Stimulated activated effector memory CD8-positive, alpha-beta T cell treated with anti-CD3 and anti-CD28 coated beads, Interleukin-12 subunit alpha, Interleukin-12 subunit beta, amount 100 ng/mL, for 72 hours (primary cell): Measurements from ENCODE around the gene KDM5C.

Experiments used
- ATAC-seq: fragments of 150-1000 bp; cut with Tn5 transposase; 2 replicates; pipeline ENCODE4 v1.10.0; 2021
- DNase-seq, 2 donors: peaks; one replicate each; pipeline ENCODE4 v3.0.0; 2021 to 2022; ENCODE audit warnings: low spot score in 2 of 2
- H3K27ac Mint-ChIP-seq: one replicate; pipeline ENCODE4 v1.8.0; 2022; ENCODE audit warnings: mild to moderate bottlenecking, mixed read lengths
- H3K36me3 Mint-ChIP-seq: one replicate; pipeline ENCODE4 v1.8.0; 2022; ENCODE audit warnings: mild to moderate bottlenecking, mixed read lengths
- H3K4me1 Mint-ChIP-seq: one replicate; pipeline ENCODE4 v1.8.0; 2022; ENCODE audit warnings: mixed read lengths
- H3K4me3 Mint-ChIP-seq: one replicate; pipeline ENCODE4 v1.8.0; 2022; ENCODE audit warnings: mild to moderate bottlenecking, mixed read lengths
- H3K9me3 Mint-ChIP-seq: one replicate; pipeline ENCODE4 v1.8.0; 2022; ENCODE audit warnings: mixed read lengths

KDM5C gene

DNA sequence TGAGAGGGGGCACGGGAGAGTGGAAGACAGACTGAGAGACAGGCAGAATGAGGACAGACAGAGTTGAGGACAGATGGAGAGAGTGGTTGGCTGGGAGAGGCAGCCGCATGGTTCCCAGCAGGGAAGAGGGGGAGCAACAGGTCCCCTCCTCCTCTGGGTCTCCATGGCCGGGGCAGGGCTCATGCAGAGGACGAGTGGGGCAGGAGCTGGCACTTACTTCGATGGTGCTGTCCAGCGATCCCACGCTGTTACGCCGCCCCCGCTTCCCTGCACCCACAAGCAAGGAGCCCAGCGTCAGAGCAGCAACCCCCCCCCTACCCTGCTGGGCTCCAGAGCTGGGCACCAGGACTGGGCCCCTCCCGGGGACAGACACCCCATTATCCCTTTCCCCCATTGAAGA, 10.6 kb upstream of the KDM5C start:
- Mint-ChIP-seq H3K4me3 (no peak overlapping the region), H3K27ac (peak overlapping the region; percentile 66), H3K4me1 (peaks cover 7% of the 10 kb centered on the region), H3K9me3 (no peaks in the 10 kb centered on the region), H3K36me3 (no peaks in the 10 kb centered on the region)
- DNase-seq (no peak), ATAC-seq (no peak)

DNA sequence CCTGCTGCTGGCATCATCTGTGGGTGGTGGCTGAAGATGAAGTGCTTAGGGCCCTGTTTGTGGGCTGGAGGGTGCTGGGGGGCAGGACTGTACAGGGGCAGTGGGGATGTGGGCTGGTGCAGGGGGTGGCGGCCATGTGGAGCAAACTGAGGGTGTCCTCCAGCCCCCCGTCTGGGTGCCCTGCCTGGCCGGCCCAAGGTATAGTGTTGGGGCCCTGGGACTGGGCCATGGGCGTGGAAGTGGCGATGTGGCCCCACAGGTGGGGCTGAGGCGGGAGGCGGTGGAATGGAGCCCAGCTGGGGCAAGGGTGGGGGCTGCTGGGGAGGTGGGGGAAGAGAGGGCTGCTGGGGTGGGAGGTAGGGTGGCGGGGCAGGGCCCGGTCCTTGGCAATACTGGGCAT, 9.5 kb upstream of the KDM5C start:
- no peak overlapping the region for H3K27ac Mint-ChIP-seq

GRCh38 chrX:53233536-53233935, 8.5 kb upstream of the KDM5C start:
- DNase-seq: no peak
- ATAC-seq: no peak
- no peaks in the 10 kb centered on the region for H3K36me3 Mint-ChIP-seq
- H3K27ac Mint-ChIP-seq: no peak overlapping the region
- H3K4me1 Mint-ChIP-seq: no peaks in the 10 kb centered on the region
- H3K4me3 Mint-ChIP-seq: no peak overlapping the region
- H3K9me3 Mint-ChIP-seq: no peaks in the 10 kb centered on the region

More for the DNA sequence above, 9.5 kb upstream of the KDM5C start:
- no peak for ATAC-seq
- Mint-ChIP-seq H3K36me3 (no peaks in the 10 kb centered on the region), H3K4me3 (no peak overlapping the region), H3K9me3 (no peaks in the 10 kb centered on the region), H3K4me1 (peaks cover 7% of the 10 kb centered on the region)
- DNase-seq: no peak

DNA sequence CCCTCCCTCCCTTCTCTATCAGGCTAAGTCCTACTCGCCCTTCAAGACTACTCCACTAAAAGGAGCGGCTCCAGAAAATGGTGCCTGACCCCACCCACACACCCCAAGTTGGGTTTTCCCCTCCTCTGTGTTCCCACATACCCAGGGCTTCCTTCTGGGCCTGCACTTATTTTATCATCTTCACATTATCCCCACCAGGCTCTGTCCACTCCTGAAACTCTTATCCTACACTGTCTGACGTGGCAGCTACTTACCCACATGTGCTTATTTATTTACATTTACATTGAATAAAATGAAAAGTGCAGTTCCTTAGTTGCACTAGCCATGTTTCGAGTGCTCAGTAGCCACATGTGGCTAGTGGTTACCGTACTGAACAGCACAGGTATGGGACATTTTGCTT, 5.1 kb upstream of the KDM5C start:
- no peak overlapping the region for H3K4me3 Mint-ChIP-seq
- H3K9me3 Mint-ChIP-seq: no peaks in the 10 kb centered on the region

DNA sequence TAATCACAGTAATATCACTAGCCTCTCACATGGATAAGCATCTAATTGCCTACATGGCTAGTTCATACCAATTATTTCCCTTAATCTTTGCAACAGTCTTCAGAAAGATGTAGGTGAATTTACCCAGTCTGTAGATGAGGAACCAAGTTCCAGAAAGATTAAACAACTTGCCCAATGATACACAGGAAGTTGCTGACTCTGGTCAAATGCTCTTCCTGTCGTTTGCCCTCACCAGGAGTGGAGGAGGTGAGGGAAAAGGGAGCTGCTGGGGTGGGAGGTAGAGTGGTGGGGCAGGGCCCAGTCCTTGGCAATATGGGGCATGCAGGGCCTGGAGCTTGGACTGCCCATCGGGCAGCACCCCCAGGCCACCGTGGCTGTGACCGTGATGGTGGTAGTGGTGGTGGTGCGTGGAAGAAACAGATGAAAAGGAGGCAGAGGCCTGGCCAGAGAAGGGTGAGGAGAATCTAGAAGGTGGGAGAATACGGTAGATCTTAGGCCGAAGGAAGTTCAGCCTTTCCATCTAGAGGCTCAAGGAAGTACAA, 2.3 kb upstream of the KDM5C start:
- Mint-ChIP-seq H3K36me3 (peaks cover 34% of the 10 kb centered on the region), H3K9me3 (no peaks in the 10 kb centered on the region), H3K27ac (peak overlapping the region; percentile 50), H3K4me1 (peaks cover 16% of the 10 kb centered on the region), H3K4me3 (no peak overlapping the region)
- no peak for ATAC-seq
- no peak for DNase-seq

More for the DNA sequence above, 5.1 kb upstream of the KDM5C start:
- H3K36me3 Mint-ChIP-seq: peaks cover 6% of the 10 kb centered on the region
- no peaks in the 10 kb centered on the region for H3K4me1 Mint-ChIP-seq
- DNase-seq (no peak), ATAC-seq (no peak)
- H3K27ac Mint-ChIP-seq: no peak overlapping the region

DNA sequence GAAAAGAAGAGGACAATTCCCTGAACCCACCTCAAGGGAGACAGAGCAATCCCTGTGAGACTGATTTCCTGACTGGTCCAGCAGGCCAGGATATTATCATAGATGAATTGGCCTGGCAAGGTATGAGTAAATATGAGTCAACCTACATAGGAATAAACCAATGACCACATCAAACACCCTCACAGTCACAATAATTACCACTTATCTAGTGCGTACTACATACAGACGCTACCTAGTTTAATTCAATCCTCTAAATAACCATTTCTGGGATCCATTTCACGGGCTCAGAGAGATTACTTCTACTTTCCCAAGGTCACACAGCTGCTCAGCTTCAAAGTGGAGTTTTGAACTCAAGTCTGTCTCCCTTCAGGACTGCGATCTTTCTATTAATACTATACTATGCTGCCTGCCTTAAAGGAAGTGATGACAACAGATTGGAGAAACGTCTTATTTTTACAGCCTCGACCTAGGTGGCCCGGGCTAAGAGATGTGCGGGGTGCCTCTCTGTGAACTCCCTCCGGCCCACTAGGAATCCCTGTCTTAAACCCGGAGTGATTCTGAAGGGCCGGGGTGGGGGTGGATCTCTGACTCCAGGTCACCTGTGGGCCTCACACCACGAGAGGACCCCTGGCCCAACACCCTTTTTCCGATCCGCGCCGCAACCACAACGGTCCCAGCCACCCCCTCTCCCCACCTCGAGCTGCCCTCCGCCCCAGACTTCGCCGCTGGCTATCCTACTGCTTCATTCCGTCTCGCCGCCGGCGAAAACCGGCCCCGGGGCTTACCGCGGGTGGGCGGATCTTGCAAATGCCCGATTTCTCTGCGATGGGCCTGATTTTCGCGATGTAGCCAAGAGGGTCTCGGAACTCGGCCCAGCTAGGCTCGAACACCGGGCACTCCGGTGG, 800 bp downstream of the KDM5C start:
- Mint-ChIP-seq H3K36me3 (peaks cover 63% of the 10 kb centered on the region), H3K27ac (peak overlapping the region; percentile 99), H3K9me3 (no peaks in the 10 kb centered on the region), H3K4me3 (peak overlapping the region; percentile 84), H3K4me1 (peaks cover 16% of the 10 kb centered on the region)
- peak; percentile 78 for ATAC-seq
- peak in 1 of 2 donors; percentile 49 for DNase-seq

- ATAC-seq (no peak), DNase-seq (no peak)
- peaks cover 16% of the 10 kb centered on the region for H3K4me1 Mint-ChIP-seq
- peak overlapping the region; percentile 99 for H3K27ac Mint-ChIP-seq
- H3K4me3 Mint-ChIP-seq: peak overlapping the region; percentile 84
- H3K36me3 Mint-ChIP-seq: peaks cover 72% of the 10 kb centered on the region
- no peaks in the 10 kb centered on the region for H3K9me3 Mint-ChIP-seq
Observed at GRCh38 chrX:53223068-53223693, 1.8 kb downstream of the KDM5C start.

- Mint-ChIP-seq H3K27ac (no peak overlapping the region), H3K36me3 (peaks cover 100% of the 10 kb centered on the region), H3K9me3 (no peaks in the 10 kb centered on the region), H3K4me1 (peaks cover under 1% of the 10 kb centered on the region), H3K4me3 (no peak overlapping the region)
- no peak for ATAC-seq
- DNase-seq: no peak
Observed at GRCh38 chrX:53211391-53211978, 13.5 kb downstream of the KDM5C start.

DNA sequence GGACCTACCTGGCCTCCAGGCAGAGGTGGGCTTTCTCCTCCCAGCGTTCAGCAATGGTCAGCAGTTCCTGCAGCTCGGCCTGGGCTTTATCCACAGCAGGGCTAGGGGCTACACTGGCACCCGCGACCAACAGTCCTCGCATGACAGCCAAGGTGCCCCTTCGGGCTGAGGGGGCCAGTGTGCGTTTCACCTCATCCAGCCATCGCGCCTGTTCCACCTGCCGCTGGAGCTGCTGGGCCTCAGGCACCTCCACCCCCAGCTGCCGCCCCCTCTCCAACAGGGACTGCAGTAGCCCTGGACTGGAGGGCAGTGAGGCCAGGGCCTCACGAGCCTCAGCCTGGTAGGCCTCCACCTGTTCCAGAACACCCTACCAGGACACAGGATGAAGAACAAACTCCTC, 28.3 kb downstream of the KDM5C start:
- Mint-ChIP-seq H3K9me3 (no peaks in the 10 kb centered on the region), H3K27ac (peak overlapping the region; percentile 72), H3K4me1 (no peaks in the 10 kb centered on the region), H3K4me3 (no peak overlapping the region), H3K36me3 (peaks cover 85% of the 10 kb centered on the region)
- ATAC-seq: no peak
- DNase-seq: no peak

GRCh38 chrX:53195401-53195800, 29.6 kb downstream of the KDM5C start:
- peaks cover 83% of the 10 kb centered on the region for H3K36me3 Mint-ChIP-seq
- H3K4me3 Mint-ChIP-seq: no peak overlapping the region
- peak overlapping the region; percentile 72 for H3K27ac Mint-ChIP-seq
- no peak for ATAC-seq
- H3K4me1 Mint-ChIP-seq: no peaks in the 10 kb centered on the region
- H3K9me3 Mint-ChIP-seq: no peaks in the 10 kb centered on the region
- no peak for DNase-seq

DNA sequence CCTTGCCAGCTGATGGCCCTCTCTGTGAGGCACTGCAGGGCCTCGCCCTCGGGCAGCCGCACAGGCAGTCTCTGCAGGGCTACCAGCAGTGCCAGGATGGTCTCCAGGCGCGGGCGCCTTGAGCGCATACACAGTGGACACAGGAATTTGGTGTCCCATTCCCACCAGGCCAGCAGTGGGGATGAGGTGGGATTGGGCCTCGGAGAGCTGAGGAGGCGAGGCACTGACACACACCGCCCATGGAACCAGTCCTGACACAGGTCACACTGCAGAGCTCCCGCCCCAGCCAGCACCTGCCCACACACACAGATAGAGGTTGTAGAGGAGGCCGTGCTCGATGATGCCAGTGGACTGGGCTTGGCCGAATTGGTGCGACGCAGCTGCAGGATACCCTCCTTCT, 30.7 kb downstream of the KDM5C start:
- DNase-seq (no peak), ATAC-seq (no peak)
- Mint-ChIP-seq H3K36me3 (peaks cover 76% of the 10 kb centered on the region), H3K9me3 (no peaks in the 10 kb centered on the region), H3K4me1 (peaks cover 4% of the 10 kb centered on the region), H3K27ac (no peak overlapping the region), H3K4me3 (no peak overlapping the region)

- Mint-ChIP-seq H3K4me1 (peaks cover 7% of the 10 kb centered on the region), H3K9me3 (no peaks in the 10 kb centered on the region), H3K27ac (peak overlapping the region; percentile 37), H3K36me3 (peaks cover 64% of the 10 kb centered on the region), H3K4me3 (no peak overlapping the region)
- ATAC-seq (no peak), DNase-seq (no peak)
Observed at GRCh38 chrX:53193093-53193492, 31.9 kb downstream of the KDM5C start.

DNA sequence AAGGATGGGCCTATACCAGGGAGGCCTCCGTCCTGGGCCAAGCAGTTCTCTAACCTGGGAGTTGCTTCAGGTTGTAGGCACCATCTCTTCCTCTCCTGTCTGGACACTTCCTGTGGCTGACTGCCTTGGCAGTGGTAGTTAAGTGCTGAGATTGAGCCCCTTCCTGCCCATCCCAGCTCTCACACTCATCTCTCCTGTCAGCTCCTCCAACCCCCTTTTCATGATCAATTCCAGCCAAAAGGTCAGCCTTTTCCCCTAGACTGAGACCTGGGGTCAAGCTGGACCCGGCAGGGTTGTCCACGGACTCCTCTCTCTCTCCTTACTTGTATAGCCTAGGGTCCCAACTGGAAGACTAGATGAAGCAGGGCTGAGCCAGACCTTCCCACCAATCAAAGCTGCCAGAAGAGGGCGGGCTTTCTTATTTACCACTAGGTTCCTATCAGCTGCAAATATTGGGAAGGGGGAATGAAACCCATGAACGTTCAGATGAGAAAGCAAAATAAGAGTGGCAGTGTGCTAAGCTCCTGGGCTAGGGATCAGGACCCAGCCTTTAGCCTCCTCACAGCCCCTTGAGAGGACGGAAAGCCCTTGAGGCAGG, 34.5 kb downstream of the KDM5C start:
- Mint-ChIP-seq H3K27ac (peak overlapping the region; percentile 21), H3K4me1 (peaks cover 7% of the 10 kb centered on the region), H3K9me3 (no peaks in the 10 kb centered on the region), H3K4me3 (no peak overlapping the region), H3K36me3 (peaks cover 39% of the 10 kb centered on the region)
- ATAC-seq (no peak), DNase-seq (no peak)

DNA sequence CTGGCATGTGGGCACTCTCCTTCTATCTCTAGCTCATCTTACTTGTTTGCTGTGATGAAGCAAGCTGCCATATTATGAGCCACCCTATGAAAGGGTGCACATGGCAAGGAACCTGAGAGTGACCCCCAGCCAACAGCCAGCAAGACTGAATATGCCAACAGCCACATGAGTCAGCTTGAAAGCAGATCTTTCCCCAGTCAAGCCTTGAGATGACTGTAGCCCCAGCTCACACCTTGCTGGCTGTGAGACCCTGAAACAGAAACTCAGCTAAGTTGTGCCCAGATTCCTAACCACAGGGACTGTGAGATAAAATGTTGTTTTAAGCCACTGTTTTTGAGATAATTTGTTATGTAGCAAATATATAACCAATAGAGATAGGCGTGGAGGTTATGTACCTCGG, 36.2 kb downstream of the KDM5C start:
- Mint-ChIP-seq H3K9me3 (no peaks in the 10 kb centered on the region), H3K4me3 (no peak overlapping the region), H3K36me3 (peaks cover 22% of the 10 kb centered on the region), H3K4me1 (peaks cover 7% of the 10 kb centered on the region), H3K27ac (peak overlapping the region; percentile 68)
- DNase-seq: peak in 1 of 2 donors; percentile 56
- peak; percentile 96 for ATAC-seq

GRCh38 chrX:53186351-53186750, 38.7 kb downstream of the KDM5C start:
- ATAC-seq: peak; percentile 81
- Mint-ChIP-seq H3K36me3 (peaks cover 8% of the 10 kb centered on the region), H3K4me1 (peaks cover 7% of the 10 kb centered on the region), H3K4me3 (no peak overlapping the region), H3K27ac (no peak overlapping the region), H3K9me3 (no peaks in the 10 kb centered on the region)
- DNase-seq: no peak
